ENCODE results near the gene OR2M4.
A peak's percentile ranks its signal among the peaks of the same experiment; 100 is the strongest.
"Not testable (repeated sequence)": the region's sequence is repeated elsewhere in the genome, so short reads cannot be mapped to it uniquely, and the experiment has no call there.

The OR2M4 gene, protein sequence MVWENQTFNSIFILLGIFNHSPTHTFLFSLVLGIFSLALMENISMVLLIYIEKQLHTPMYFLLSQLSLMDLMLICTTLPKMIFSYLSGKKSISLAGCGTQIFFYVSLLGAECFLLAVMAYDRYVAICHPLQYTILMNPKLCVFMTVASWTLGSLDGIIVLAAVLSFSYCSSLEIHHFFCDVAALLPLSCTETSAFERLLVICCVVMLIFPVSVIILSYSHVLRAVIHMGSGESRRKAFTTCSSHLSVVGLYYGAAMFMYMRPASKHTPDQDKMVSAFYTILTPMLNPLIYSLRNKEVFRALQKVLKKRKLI

DNA sequence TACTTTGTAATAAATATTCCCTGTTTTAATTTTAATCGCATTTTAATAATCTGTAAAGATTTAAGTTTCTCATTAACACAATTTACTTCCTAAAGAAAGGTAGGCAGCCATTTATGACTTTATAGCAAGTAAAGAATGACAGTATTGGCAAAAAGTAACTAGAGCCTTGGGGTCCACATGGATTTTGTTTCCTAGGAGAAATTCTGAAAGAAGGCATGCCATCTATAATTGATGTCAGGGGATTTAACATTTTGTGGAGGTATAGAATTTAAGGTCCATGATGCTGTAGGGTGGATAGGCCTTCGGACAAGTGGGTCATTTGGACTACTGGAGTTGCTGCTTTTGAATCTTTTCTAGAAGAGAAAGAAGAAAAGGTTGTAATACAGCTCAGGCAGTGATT lies at the start of gene OR2M4:
Gene OR2M4 (plus strand): TSS at position 301 of the 400 bp plus-strand sequence. CDS start 7,512 bp downstream, outside the sequence.
- FAIRE-seq (no peak), DNase-seq (ENCODE audit: extremely low spot score, insufficient read length, low read depth) (no peak)

DNA sequence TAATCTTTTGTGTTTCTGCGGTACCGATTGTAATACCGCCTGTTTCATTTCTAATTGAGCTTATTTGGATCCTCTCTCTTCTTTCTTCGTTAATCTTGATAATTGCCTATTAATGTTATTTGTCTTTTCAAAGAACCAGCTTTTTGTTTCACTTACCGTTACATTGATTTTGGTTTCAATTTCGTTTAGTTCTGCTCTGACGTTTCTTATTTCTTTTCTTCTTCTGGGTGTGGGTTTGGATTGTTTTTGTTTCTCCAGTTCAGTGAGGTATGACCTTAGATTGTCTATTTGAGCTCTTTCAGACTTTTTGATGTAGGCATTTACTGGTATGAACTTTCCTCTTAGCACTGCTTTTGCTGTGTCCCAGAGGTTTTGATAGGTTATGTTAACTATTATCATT lies 47.2 kb upstream of the OR2M4 start:
- FAIRE-seq, result peak; percentile 39
- DNase-seq (ENCODE audit: extremely low spot score, insufficient read length, low read depth), result no peak

DNA sequence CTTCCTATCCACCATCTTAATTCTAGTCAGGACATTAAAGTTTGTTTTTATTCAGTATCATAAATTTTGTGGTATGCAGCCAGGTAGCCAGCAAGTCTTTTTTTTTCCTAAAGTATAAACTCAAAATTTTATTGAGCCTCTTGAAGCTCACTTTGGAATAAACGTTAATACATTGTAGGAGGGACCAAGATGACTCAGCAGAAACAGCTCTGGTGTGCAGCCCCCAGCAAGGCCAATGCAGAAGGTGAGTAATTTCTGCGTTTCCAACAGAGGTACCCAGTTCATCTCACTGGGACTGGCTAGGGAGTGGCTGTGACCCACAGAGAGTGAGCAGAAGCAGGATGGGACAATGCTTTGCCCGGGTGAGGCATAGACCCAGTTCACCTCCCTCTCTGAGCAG lies 43.9 kb upstream of the OR2M4 start:
- DNase-seq (ENCODE audit: extremely low spot score, insufficient read length, low read depth) (no peak), FAIRE-seq (no peak)

DNA sequence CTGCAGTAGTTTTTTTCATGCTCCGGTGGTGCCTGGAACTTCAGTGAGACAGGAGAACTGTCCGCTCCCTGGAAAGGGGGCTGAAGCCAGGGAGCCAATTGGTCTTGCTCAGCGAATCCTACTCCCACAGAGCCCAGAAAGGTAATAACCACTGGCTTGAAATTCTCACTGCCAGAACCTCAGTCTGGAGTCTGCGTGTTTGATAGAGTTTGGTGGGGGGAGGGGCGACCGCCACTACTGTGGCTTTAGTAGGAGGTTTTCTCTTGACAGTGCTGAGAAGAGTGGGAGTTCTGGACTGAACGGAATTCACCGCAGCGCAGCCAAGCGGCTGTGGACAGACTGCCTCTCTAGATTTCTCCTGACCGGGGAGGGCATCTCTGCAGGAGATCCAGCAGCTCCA lies 42.2 kb upstream of the OR2M4 start:
- DNase-seq (ENCODE audit: extremely low spot score, insufficient read length, low read depth), result no peak
- FAIRE-seq, result no peak

DNA sequence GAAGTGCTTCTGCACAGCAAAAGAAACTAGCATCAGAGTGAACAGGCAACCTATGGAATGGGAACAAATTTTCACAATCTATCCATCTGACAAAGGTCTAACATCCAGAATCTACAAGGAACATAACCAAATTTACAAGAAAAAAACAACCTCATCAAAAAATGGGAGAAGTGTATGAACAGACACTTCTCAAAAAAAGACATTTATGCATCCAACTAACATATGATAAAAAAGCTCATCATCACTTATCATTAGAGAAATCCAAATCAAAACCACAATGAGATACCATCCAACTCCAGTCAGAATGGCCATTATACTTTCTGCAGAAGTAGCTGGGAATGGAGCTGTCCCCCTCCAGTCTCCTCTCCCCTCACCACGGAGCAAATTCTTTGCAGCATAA lies 37.1 kb upstream of the OR2M4 start:
- FAIRE-seq (no peak), DNase-seq (ENCODE audit: extremely low spot score, insufficient read length, low read depth) (no peak)

DNA sequence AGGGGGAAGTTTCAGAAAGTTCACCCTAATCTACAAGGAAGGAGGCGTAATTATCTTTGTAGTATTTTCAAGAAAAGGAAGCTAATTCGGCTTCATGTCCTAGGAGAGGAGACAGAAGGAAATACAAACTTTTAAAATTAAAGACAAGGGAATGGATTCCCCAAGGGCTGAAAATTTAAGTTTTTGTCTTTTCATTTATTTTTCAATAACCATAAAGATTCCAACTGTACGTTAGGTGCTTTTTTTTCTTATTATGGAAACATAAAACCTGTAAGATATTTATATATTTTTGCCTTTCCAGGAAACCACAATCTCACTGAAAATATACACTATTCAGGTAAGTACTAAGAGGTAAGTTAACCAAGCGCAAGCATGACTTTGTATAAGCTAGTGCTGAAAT lies 34.3 kb upstream of the OR2M4 start, which contains the start of gene OR2M3:
Gene OR2M3 (plus strand): TSS at position 301 of the 400 bp plus-strand sequence. CDS start 5,803 bp downstream, outside the sequence.
- DNase-seq (ENCODE audit: extremely low spot score, insufficient read length, low read depth), result no peak
- no peak for FAIRE-seq

DNA sequence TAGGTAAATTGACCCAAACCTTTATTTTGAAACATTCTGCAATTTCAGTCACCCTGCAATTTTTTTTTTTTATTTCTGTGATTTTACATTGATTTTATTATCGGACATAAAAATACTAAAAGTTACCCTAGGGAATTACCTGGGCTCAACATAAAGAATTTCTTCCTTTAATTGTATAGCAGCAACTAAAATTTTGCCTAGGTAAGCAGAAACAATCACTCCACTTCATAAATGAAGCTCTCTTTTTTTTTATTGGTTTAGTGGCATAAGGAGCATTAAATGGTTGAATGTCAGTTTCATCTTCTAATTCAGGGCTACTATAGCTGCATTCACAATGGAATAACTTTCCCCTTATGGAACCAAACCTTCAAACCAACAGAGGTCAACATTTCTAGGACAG lies 15.3 kb upstream of the OR2M4 start:
- DNase-seq (ENCODE audit: extremely low spot score, insufficient read length, low read depth) (no peak), FAIRE-seq (no peak)

DNA sequence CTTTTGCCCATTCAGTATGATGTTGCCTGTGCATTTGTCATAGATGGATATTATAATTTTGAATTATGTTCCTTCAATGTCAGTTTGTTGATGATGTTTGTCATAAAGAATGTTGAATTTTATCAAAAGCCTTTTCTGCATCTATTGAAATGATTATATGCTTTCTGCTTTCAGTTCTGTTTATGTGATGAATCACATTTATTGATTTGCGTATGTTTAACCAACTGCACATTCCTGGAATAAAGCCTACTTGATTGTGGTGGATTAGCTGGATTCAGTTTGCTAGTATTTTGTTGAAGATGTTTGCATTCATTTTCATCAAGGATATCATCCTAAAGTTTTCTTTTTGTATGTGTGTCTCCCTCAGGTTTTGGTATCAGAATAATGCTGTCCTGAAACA lies 5.7 kb upstream of the OR2M4 start:
- FAIRE-seq (no peak), DNase-seq (ENCODE audit: extremely low spot score, insufficient read length, low read depth) (no peak)

DNA sequence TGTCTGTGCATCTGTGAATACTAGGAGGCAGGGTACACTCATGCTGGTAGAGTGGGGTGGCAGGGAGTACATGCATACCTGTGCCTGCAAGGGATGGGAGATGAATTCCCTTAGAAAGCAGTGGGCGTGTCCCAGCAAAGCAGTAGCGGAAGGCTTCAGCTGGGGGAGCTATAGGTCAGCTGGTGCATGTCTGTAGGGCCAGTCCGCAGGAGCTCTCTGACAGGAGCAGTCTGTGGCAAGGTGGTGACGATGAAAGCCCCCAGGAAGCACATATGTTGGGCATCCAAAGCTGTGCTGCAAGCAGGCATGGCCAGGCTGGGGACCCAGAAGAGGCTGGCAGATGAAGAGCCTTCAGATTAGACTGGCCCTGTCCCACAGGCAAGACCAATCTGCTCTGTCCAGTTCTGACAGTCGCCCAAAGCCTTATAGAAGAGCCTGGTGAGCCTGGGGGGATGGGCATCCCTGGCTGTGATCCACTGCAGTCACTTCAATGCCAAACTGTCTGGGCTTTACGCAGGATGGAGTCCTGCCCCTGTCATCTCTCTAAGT lies 1.8 kb upstream of the OR2M4 start:
- FAIRE-seq, result no peak
- no peak for DNase-seq (ENCODE audit: extremely low spot score, insufficient read length, low read depth)

DNA sequence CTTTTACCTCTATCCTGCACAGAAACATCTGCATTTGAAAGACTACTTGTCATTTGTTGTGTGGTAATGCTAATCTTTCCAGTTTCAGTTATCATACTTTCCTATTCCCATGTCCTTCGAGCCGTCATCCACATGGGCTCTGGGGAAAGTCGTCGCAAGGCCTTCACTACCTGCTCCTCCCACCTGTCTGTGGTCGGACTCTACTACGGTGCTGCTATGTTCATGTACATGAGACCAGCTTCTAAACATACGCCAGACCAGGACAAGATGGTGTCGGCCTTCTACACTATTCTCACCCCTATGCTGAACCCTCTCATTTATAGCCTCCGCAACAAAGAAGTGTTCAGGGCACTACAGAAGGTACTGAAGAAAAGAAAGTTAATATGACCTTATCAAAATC lies 8.3 kb downstream of the OR2M4 start:
- DNase-seq (ENCODE audit: extremely low spot score, insufficient read length, low read depth) (no peak), FAIRE-seq (no peak)

DNA sequence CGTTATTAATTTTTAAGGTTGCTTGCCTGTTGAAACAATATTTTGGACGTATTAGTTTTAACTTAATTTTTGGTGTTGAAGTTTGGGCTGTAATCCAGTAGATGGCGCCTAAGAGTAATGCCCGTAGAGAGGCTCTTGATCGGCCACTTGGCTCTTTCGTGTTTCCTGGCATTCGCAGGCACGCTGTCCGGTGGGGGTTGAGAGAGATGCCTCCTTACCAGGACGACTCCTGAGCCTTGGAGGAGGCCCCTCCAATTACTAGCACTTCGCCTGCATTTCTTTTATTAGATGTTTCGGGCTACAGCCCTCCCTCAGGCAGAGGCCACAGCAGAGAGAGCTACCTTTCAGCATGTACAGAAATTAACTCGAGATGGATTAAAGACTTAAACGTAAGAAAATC lies 12.0 kb downstream of the OR2M4 start:
- peak; percentile 80 for FAIRE-seq
- DNase-seq (ENCODE audit: extremely low spot score, insufficient read length, low read depth), result peak; percentile 3

DNA sequence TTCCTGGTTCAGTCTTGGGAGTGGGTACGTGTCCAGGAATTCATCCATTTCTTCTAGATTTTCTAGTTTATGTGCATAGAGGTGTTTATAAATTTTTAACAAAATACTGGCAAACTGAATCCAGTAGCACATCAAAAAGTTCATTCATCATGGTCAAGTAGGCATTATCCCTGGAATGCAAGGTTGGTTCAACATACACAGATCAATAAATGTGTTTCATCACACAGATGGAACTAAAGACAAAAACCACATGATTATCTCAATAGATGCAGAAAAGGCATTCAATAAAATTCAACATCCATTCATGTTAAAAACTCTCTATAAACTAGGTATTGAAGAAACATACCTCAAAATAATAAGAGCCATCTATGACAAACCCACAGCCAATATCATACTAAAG lies 28.1 kb downstream of the OR2M4 start:
- not testable (repeated sequence) for FAIRE-seq; DNase-seq (ENCODE audit: extremely low spot score, insufficient read length, low read depth)

DNA sequence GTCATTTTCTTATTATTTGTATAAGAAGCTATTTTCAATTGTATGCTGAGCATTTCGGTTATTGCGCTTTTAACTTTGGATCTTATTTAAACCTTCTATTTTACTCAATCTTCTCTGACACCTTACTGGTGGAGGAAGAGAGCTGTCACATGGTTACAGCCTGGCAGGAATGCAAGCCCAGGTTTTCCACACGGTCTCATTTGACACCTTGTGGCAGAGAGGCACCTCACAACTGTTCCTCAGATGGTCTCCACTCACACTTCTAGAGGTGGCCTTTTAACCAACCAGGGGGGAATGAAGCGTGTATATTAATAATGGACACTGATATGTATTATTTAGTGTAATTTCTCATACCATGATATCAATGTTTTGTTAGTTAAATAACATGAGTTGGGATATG lies 37.0 kb downstream of the OR2M4 start:
- FAIRE-seq (no peak), DNase-seq (ENCODE audit: extremely low spot score, insufficient read length, low read depth) (no peak)

DNA sequence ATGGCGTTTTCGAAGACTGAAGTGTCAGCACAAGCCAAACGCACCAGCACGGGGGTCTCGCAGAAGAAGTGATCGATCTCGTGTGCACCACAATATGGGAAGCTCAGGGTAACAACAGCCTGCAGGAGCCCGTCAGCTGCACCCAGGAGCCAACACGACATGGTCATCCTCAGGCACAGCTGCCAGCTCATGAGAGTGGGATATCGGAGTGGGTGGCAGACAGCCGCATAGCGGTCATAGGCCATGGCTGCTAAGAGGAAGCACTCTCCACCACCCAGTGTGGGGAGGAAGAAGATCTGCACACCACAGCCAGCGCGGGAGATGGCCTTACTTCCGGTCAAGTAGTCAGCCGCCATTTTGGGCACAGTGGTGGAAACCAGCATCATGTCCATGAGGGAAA lies 42.0 kb downstream of the OR2M4 start:
- not testable (repeated sequence) for FAIRE-seq; DNase-seq (ENCODE audit: extremely low spot score, insufficient read length, low read depth)

DNA sequence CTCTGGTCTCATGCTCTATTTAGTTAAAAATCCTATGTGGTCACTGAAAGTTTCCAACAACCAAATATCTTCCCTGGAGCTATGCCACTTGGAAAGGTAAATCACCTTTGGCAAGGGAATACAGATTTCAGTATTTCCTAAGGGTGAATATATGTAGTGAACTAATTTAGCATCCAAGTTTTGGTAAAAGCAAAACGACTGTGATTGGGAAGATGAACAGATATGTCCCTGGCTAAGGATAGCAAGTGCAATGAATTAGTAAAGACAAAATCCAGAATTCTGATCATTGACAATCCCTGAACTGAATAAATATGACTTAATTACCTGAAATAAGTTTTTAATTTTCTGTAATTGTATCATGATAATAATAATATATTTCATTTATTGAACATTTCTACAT lies 46.7 kb downstream of the OR2M4 start, which contains the start of gene OR2T33:
Gene OR2T33 (minus strand): TSS at position 101 of the 400 bp plus-strand sequence. CDS start 4,162 bp downstream, outside the sequence.
- no peak for DNase-seq (ENCODE audit: extremely low spot score, insufficient read length, low read depth)
- no peak for FAIRE-seq

DNA sequence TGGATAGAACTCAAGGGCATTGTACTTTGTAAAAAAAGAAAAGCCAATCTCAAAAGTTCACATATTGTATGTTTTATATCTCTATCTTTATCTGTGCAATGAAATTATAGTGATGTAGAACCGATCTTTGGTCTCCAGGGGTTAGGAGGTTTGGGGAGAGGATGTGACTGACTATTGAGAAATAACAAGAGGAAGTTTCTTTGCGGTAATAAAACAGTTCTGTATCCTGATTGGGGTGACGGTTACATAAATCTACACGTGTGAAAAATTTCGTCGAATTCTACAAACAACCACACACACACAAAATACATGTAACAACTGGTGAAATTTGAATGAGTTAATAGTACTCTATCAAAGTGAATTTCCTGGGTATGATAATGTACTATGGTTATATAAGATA lies 57.2 kb downstream of the OR2M4 start:
- DNase-seq (ENCODE audit: extremely low spot score, insufficient read length, low read depth) (no peak), FAIRE-seq (no peak)

Data from GM18507 (cell line).